Stimulated activated CD8-positive, alpha-beta memory T cell treated with anti-CD3 and anti-CD28 coated beads, Interleukin-15, amount 100 ng/mL, for 48 hours (primary cell): Measurements from ENCODE around the gene TAOK3.

Experiments
- DNase-seq, 2 donors: peaks; one replicate each; pipeline ENCODE4 v3.0.0-alpha.2; 2020; ENCODE audit warnings: low read depth in 2 of 2

The TAOK3 gene

GRCh38 chr12:118212606-118213005, 160.1 kb downstream of the TAOK3 start:
- no peak for DNase-seq

- no peak for DNase-seq
These were observed 166.6 kb downstream of the TAOK3 start for GRCh38 chr12:118206107-118206412.

GRCh38 chr12:118193958-118194357, 178.7 kb downstream of the TAOK3 start:
- DNase-seq, result no peak

GRCh38 chr12:118193477-118193876, 179.2 kb downstream of the TAOK3 start:
- DNase-seq, result no peak

GRCh38 chr12:118190266-118190665, 182.4 kb downstream of the TAOK3 start:
- DNase-seq, result no peak

- DNase-seq, result no peak
These were observed 182.9 kb downstream of the TAOK3 start for GRCh38 chr12:118189741-118190191.

- DNase-seq, result no peak
These were observed 183.9 kb downstream of the TAOK3 start for GRCh38 chr12:118188690-118189371.

GRCh38 chr12:118187751-118188435, 184.8 kb downstream of the TAOK3 start:
- no peak for DNase-seq

- DNase-seq, result no peak
These were observed 186.9 kb downstream of the TAOK3 start for GRCh38 chr12:118185602-118186397.

- no peak for DNase-seq
These were observed 189.0 kb downstream of the TAOK3 start for GRCh38 chr12:118183711-118184110.

- DNase-seq, result no peak
These were observed 189.6 kb downstream of the TAOK3 start for GRCh38 chr12:118183155-118183554.

GRCh38 chr12:118175823-118176447, 196.8 kb downstream of the TAOK3 start:
- DNase-seq, result no peak

GRCh38 chr12:118166946-118167345, 205.8 kb downstream of the TAOK3 start:
- no peak for DNase-seq

- DNase-seq, result no peak
These were observed 207.8 kb downstream of the TAOK3 start for GRCh38 chr12:118164798-118165486.

GRCh38 chr12:118160536-118160935, 212.2 kb downstream of the TAOK3 start:
- no peak for DNase-seq

GRCh38 chr12:118151755-118152154, 221.0 kb downstream of the TAOK3 start:
- no peak for DNase-seq

- no peak for DNase-seq
These were observed 222.1 kb downstream of the TAOK3 start for GRCh38 chr12:118150625-118151024.

- no peak for DNase-seq
These were observed 224.4 kb downstream of the TAOK3 start for GRCh38 chr12:118148287-118148686.

GRCh38 chr12:118145798-118146156, 226.9 kb downstream of the TAOK3 start:
- DNase-seq, result no peak

GRCh38 chr12:118145113-118145797, 227.5 kb downstream of the TAOK3 start:
- DNase-seq, result no peak

- no peak for DNase-seq
These were observed 228.2 kb downstream of the TAOK3 start for GRCh38 chr12:118144499-118144898.
